ENCODE results near the gene MAPK6.

DNA sequence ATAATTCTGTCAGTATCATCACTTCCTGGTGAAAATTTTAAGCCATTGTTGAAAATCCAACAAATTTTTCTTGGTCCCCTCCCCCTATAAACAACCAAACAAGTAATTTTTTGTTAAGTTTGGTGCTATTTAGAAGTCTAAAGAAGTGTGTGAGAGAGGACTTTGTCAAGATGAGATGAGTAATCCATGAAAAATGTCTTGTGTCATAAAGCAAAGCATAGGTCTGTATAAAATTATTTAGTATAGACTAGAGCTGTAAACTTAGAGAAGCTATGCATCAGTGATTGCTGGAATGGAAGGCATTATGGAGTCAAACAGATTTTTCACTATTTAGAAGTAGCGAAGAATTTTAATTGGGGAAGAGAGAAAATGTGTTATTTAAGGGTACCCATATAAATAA, 31.4 kb downstream of the MAPK6 start:
- TF ChIP-seq, protein P1, sequence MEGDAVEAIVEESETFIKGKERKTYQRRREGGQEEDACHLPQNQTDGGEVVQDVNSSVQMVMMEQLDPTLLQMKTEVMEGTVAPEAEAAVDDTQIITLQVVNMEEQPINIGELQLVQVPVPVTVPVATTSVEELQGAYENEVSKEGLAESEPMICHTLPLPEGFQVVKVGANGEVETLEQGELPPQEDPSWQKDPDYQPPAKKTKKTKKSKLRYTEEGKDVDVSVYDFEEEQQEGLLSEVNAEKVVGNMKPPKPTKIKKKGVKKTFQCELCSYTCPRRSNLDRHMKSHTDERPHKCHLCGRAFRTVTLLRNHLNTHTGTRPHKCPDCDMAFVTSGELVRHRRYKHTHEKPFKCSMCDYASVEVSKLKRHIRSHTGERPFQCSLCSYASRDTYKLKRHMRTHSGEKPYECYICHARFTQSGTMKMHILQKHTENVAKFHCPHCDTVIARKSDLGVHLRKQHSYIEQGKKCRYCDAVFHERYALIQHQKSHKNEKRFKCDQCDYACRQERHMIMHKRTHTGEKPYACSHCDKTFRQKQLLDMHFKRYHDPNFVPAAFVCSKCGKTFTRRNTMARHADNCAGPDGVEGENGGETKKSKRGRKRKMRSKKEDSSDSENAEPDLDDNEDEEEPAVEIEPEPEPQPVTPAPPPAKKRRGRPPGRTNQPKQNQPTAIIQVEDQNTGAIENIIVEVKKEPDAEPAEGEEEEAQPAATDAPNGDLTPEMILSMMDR (IDR thresholded peaks at IDR 0.05; ENCODE audit: insufficient read depth, low read depth, low read length) = no peak
- no peak for TF ChIP-seq EZH2 (IDR thresholded peaks at IDR 0.05; ENCODE audit: insufficient read depth, low read length)
